CD14-positive monocyte (primary cell): Measurements from ENCODE around the gene KMT2B. TPM values are rescaled to one million over a fixed set of nuclear protein-coding genes. Genes with fewer than 3 reads are reported as not detected.

Experiments
- DNase-seq, 3 donors: peaks; one replicate each; pipeline ENCODE4 v3.0.0-alpha.2; 2011 to 2022
- H2AFZ ChIP-seq: 2 replicates; pipeline ENCODE4 v1.6.0; 2012; ENCODE audit warnings: mild to moderate bottlenecking, low read depth, low read length, inconsistent platforms; ENCODE audit not compliant: insufficient read depth, poor library complexity, severe bottlenecking
- H3K27ac ChIP-seq, 2 donors: 1 replicate in 1 of 2; 2 replicates in 1 of 2; pipeline ENCODE4 v1.5.1; 2012 to 2013; ENCODE audit warnings: low read length in 2 of 2, control low read depth in 1 of 2, inconsistent platforms in 1 of 2, low read depth in 1 of 2, mild to moderate bottlenecking in 1 of 2
- H3K27me3 ChIP-seq, 2 donors: one replicate each; pipeline versions ENCODE4 v1.6.0 to v1.6.1; 2011 to 2013; ENCODE audit warnings: low read length in 2 of 2; ENCODE audit not compliant: control insufficient read depth in 2 of 2, insufficient read depth in 2 of 2
- H3K36me3 ChIP-seq, 2 donors: replicated peaks in 1 of 2; 1 replicate in 1 of 2; 2 replicates in 1 of 2; pipeline versions ENCODE4 v1.5.1 to v1.6.1; 2012 to 2013; ENCODE audit warnings: low read length in 2 of 2, control low read depth in 1 of 2, inconsistent platforms in 1 of 2, mild to moderate bottlenecking in 1 of 2; ENCODE audit not compliant: insufficient read depth in 2 of 2, control insufficient read depth in 1 of 2
- H3K4me1 ChIP-seq, 2 donors: 1 replicate in 1 of 2; 2 replicates in 1 of 2; pipeline versions ENCODE4 v1.5.1 to v1.6.1; 2012 to 2013; ENCODE audit warnings: low read length in 2 of 2, control low read depth in 1 of 2, inconsistent platforms in 1 of 2, mild to moderate bottlenecking in 1 of 2, moderate library complexity in 1 of 2; ENCODE audit not compliant: insufficient read depth in 2 of 2, control insufficient read depth in 1 of 2
- H3K4me2 ChIP-seq: replicated peaks from 2 replicates; pipeline ENCODE3; 2012; ENCODE audit warnings: low read length, moderate library complexity, mild to moderate bottlenecking; ENCODE audit not compliant: poor library complexity, severe bottlenecking; ENCODE audit errors: extremely low read depth
- H3K4me3 ChIP-seq, 3 experiments: fragments of 200-600 bp in 1 of 3; sonication (generic) in 1 of 3; replicated peaks in 1 of 3; 1 replicate in 2 of 3; 2 replicates in 1 of 3; pipeline ENCODE4 v1.5.1; 2011 to 2013; ENCODE audit warnings: low read length in 3 of 3, mild to moderate bottlenecking in 3 of 3, control low read depth in 2 of 3, low read depth in 2 of 3, inconsistent platforms in 1 of 3, moderate library complexity in 1 of 3
- H3K79me2 ChIP-seq: 2 replicates; pipeline ENCODE4 v1.6.0; 2012; ENCODE audit warnings: mild to moderate bottlenecking, control low read depth, inconsistent platforms, low read length, moderate library complexity; ENCODE audit not compliant: insufficient read depth
- H3K9ac ChIP-seq: 2 replicates; pipeline ENCODE4 v1.6.0; 2017; ENCODE audit warnings: low read length, mild to moderate bottlenecking; ENCODE audit not compliant: insufficient read depth, poor library complexity, severe bottlenecking
- H3K9me3 ChIP-seq, 2 donors: replicated peaks in 1 of 2; 1 replicate in 1 of 2; 2 replicates in 1 of 2; pipeline versions ENCODE4 v1.5.1 to v1.6.1; 2012 to 2013; ENCODE audit warnings: low read length in 2 of 2, control low read depth in 1 of 2; ENCODE audit not compliant: control insufficient read depth in 1 of 2, insufficient read depth in 1 of 2
- H4K20me1 ChIP-seq: 2 replicates; pipeline ENCODE4 v1.6.0; 2012; ENCODE audit warnings: mild to moderate bottlenecking, low read length, control low read depth, moderate library complexity; ENCODE audit not compliant: insufficient read depth
- H3K27ac Mint-ChIP-seq, 7 donors: one replicate each; pipeline ENCODE4 v1.8.0; 2020; ENCODE audit warnings: mild to moderate bottlenecking in 7 of 7, mixed read lengths in 7 of 7, moderate library complexity in 6 of 7, inconsistent platforms in 2 of 7
- H3K27me3 Mint-ChIP-seq, 3 donors: one replicate each; pipeline ENCODE4 v1.8.0; 2021 to 2022; ENCODE audit warnings: low read depth in 3 of 3, mild to moderate bottlenecking in 3 of 3, mixed read lengths in 3 of 3, moderate library complexity in 3 of 3, inconsistent platforms in 1 of 3
- H3K36me3 Mint-ChIP-seq, 2 donors: one replicate each; pipeline ENCODE4 v1.8.0; 2020; ENCODE audit warnings: mixed read lengths in 2 of 2, inconsistent platforms in 1 of 2, mild to moderate bottlenecking in 1 of 2
- H3K4me1 Mint-ChIP-seq: one replicate; pipeline ENCODE4 v1.8.0; 2020; ENCODE audit warnings: mild to moderate bottlenecking, mixed read lengths
- H3K4me3 Mint-ChIP-seq, 2 donors: one replicate each; pipeline ENCODE4 v1.8.0; 2020; ENCODE audit warnings: mild to moderate bottlenecking in 2 of 2, mixed read lengths in 2 of 2, moderate library complexity in 1 of 2
- H3K9me3 Mint-ChIP-seq, 7 donors: one replicate each; pipeline ENCODE4 v1.8.0; 2020 to 2022; ENCODE audit warnings: mixed read lengths in 7 of 7, mild to moderate bottlenecking in 6 of 7, moderate library complexity in 6 of 7, inconsistent platforms in 2 of 7
- WGBS: methylation state at CpG from one replicate; pipeline ENCODE4 v1.1.5; 2013; ENCODE audit warnings: missing lambda C conversion rate; ENCODE audit not compliant: insufficient coverage; 5-methylcytosine and 5-hydroxymethylcytosine counted together
- intact Hi-C, 2 donors: fragments of 100-400 bp; cut with micrococcal nuclease; formaldehyde crosslinking; loops; one replicate each; pipeline versions ENCODE4 v1.15.0 to v1.15.1; 2023
- polyA plus RNA-seq, 3 donors: library from polyadenylated mRNA; depleted of rRNA in 1 of 3; unstranded in 2 of 3; stranded (reverse) in 1 of 3; fragments of 300-500 nt in 2 of 3; fragments of >200 nt in 1 of 3; fragmentation: Illumina TruSeq in 2 of 3; gene quantifications; 1 replicate in 2 of 3; 2 replicates in 1 of 3; pipeline ENCODE4 v1.2.3, GENCODE V29; 2012 to 2021
- TF ChIP-seq, protein P1 (sequence below): fragments of 200-600 bp; IDR thresholded peaks from one replicate; pipeline ENCODE4 v1.8.0; 2022; ENCODE audit warnings: antibody characterized with exemption, mild to moderate bottlenecking

KMT2B gene
- polyA plus RNA-seq, 3 donors, result 0.32 to 63.6 (median 0.65) TPM

DNA sequence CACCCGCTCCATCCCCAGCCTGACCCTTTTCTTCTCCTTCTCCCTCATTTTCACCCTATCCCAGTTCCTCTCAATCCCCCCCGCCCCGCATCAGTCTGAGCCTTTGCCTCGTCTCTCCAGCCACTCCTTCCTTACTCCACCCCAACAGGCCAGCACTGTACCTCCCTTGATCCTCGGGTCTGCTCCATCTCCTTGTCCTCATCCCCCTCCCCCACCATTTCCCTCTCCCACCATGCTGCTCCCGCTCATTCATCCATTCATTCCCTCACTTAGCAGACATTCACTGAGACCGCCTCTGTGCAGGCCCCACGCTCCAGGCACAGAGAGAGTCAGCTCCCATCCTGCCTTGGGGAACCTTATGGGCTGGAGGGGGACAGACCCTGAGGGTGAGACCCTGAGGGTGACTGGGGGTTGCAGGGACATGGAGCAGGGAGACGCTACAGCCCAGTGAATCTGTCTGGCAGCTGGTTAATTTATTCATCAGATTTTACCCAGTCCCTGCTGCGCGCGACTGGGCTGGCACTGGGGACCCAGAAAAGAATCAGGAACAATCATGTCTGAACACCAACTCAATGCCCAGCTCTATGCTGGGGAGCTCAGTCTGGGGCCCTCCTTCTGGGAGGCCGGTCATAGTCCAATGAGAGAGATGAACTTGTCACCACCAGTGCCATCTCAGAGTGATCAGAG, 58.4 kb downstream of the KMT2B start:
- peak overlapping the region; percentile 76 to 84 for H3K4me3 Mint-ChIP-seq
- H4K20me1 ChIP-seq, result no peaks in the 10 kb centered on the region
- peaks cover 11 to 12% of the 10 kb centered on the region in 2 donors for H3K36me3 ChIP-seq
- peak overlapping the region; percentile 63 to 80 (median 73) for H3K4me3 ChIP-seq
- H3K4me2 ChIP-seq, result peak overlapping the region; percentile 87
- H3K9me3 Mint-ChIP-seq, result no peaks in the 10 kb centered on the region
- TF ChIP-seq, protein P1, sequence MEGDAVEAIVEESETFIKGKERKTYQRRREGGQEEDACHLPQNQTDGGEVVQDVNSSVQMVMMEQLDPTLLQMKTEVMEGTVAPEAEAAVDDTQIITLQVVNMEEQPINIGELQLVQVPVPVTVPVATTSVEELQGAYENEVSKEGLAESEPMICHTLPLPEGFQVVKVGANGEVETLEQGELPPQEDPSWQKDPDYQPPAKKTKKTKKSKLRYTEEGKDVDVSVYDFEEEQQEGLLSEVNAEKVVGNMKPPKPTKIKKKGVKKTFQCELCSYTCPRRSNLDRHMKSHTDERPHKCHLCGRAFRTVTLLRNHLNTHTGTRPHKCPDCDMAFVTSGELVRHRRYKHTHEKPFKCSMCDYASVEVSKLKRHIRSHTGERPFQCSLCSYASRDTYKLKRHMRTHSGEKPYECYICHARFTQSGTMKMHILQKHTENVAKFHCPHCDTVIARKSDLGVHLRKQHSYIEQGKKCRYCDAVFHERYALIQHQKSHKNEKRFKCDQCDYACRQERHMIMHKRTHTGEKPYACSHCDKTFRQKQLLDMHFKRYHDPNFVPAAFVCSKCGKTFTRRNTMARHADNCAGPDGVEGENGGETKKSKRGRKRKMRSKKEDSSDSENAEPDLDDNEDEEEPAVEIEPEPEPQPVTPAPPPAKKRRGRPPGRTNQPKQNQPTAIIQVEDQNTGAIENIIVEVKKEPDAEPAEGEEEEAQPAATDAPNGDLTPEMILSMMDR, result no peak
- H3K4me1 ChIP-seq, result peaks cover 14 to 19% of the 10 kb centered on the region in 2 donors
- H3K79me2 ChIP-seq, result peaks cover 20% of the 10 kb centered on the region
- peak overlapping the region; percentile 56 for H3K9ac ChIP-seq
- 68% methylated on average over 11 of the region's 13 CpGs for WGBS
- intact Hi-C loops, result loop anchor here in 1 of 2 donors (5.0 to 10.0 kb wide), 3 partner anchors 34 to 279 kb away; partner anchors contain the start of genes IGFLR1, THAP8 and WDR62
- peak overlapping the region in 1 of 2 donors; percentile 45 for H3K27ac ChIP-seq
- H2AFZ ChIP-seq, result peak overlapping the region; percentile 80
- no peaks in the 10 kb centered on the region for H3K27me3 ChIP-seq
- peaks cover 14 to 26% of the 10 kb centered on the region in 2 donors for H3K36me3 Mint-ChIP-seq
- peak overlapping the region in 4 of 7 donors; percentile 21 to 59 (median 36) for H3K27ac Mint-ChIP-seq
- no peak for DNase-seq
- H3K4me1 Mint-ChIP-seq, result peaks cover 23% of the 10 kb centered on the region
- H3K27me3 Mint-ChIP-seq, result peaks cover 0 to 5% (median 4%) of the 10 kb centered on the region in 3 donors
- no peaks in the 10 kb centered on the region for H3K9me3 ChIP-seq

DNA sequence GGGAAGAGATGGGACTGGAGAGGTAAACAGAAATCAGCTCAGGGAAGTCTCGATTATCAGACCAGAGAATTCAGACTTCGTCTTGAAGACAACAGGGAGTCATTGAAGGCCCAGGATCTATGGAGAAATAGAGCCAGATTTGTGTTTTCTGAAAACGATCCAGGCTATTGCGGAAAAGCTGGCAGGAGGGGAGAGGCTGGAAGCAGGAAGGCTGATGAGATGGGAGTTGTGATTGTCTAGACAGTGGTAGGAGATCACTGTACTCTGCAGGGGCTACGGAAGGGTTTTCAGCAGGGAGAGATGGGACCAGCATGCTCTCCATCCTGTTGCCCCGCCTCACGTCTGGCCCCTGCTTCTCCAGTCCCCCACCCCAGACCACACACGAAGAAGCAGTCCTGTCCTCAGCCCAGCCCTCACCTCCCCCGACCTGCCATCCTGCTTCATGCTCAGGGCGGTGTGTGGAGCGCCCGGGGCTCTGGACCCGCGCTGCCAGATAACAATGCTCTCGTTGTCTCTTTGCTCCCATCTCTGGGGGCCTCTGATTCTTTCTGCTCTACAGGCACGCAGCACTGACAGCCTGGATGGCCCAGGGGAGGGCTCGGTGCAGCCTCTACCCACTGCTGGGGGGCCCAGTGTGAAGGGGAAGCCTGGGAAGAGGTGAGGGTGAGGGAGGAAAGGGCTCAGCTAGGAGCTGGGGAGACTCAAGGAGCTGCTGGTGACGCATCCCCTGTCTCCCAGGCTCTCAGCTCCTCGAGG, 59.5 kb downstream of the KMT2B start:
- peaks cover 14 to 19% of the 10 kb centered on the region in 2 donors for H3K4me1 ChIP-seq
- no peaks in the 10 kb centered on the region for H3K27me3 ChIP-seq
- Mint-ChIP-seq H3K36me3 (peaks cover 19 to 35% of the 10 kb centered on the region in 2 donors), H3K27ac (no peak overlapping the region), H3K4me3 (no peak overlapping the region), H3K4me1 (peaks cover 23% of the 10 kb centered on the region), H3K27me3 (peaks cover 0 to 5% (median 4%) of the 10 kb centered on the region in 3 donors), H3K9me3 (no peaks in the 10 kb centered on the region)
- H3K36me3 ChIP-seq, result peaks cover 16 to 22% of the 10 kb centered on the region in 2 donors
- H3K4me2 ChIP-seq, result no peak overlapping the region
- TF ChIP-seq, protein P1, result no peak
- peaks cover 20% of the 10 kb centered on the region for H3K79me2 ChIP-seq
- H3K4me3 ChIP-seq, result no peak overlapping the region
- H3K9ac ChIP-seq, result no peak overlapping the region
- H3K9me3 ChIP-seq, result no peaks in the 10 kb centered on the region
- no peak overlapping the region for H3K27ac ChIP-seq
- DNase-seq, result no peak
- no peak overlapping the region for H2AFZ ChIP-seq
- WGBS, result 91% methylated on average over 14 of the region's 19 CpGs
- intact Hi-C loops, result loop anchor here in 1 of 2 donors (5.0 to 10.0 kb wide), 3 partner anchors 35 to 278 kb away; partner anchors contain the start of genes IGFLR1, THAP8 and WDR62
- no peaks in the 10 kb centered on the region for H4K20me1 ChIP-seq
